Mesenchymal stem cell (in vitro differentiated cells and primary cell): ENCODE measurements around the gene UBE2I.

Experiments used
- DNase-seq: peaks from one replicate; pipeline ENCODE4 v3.0.0-alpha.2; 2013
- H2AFZ ChIP-seq: one replicate; pipeline ENCODE4 v1.6.1; 2013; ENCODE audit warnings: low read depth, mild to moderate bottlenecking, control low read depth, inconsistent platforms, low read length, moderate library complexity
- H2AK5ac ChIP-seq: 2 replicates; pipeline ENCODE4 v1.6.1; 2013; ENCODE audit warnings: low read length, moderate library complexity, mild to moderate bottlenecking, inconsistent platforms; ENCODE audit not compliant: severe bottlenecking
- H2BK120ac ChIP-seq: one replicate; pipeline ENCODE4 v1.6.1; 2013; ENCODE audit warnings: low read depth, mild to moderate bottlenecking, inconsistent platforms, low read length, moderate library complexity
- H2BK12ac ChIP-seq, 2 experiments: one replicate each; pipeline ENCODE4 v1.6.1; 2013; ENCODE audit warnings: inconsistent platforms in 2 of 2, low read length in 2 of 2, mild to moderate bottlenecking in 2 of 2, moderate library complexity in 2 of 2, control low read depth in 1 of 2
- H2BK15ac ChIP-seq: one replicate; pipeline ENCODE4 v1.6.1; 2013; ENCODE audit warnings: mild to moderate bottlenecking, low read depth, inconsistent platforms; ENCODE audit not compliant: poor library complexity, severe bottlenecking
- H2BK5ac ChIP-seq: 2 replicates; pipeline ENCODE4 v1.6.1; 2013; ENCODE audit warnings: low read depth, mild to moderate bottlenecking, low read length, control low read depth, inconsistent platforms; ENCODE audit not compliant: poor library complexity, severe bottlenecking
- H3K14ac ChIP-seq, 2 experiments: one replicate each; pipeline ENCODE4 v1.6.1; 2013; ENCODE audit warnings: inconsistent platforms in 2 of 2, low read length in 2 of 2, control low read depth in 1 of 2, mild to moderate bottlenecking in 1 of 2, moderate library complexity in 1 of 2
- H3K18ac ChIP-seq, 2 experiments: one replicate each; pipeline ENCODE4 v1.6.1; 2013; ENCODE audit warnings: inconsistent platforms in 2 of 2, low read length in 2 of 2, control low read depth in 1 of 2, low read depth in 1 of 2, mild to moderate bottlenecking in 1 of 2
- H3K23ac ChIP-seq, 2 experiments: one replicate each; pipeline ENCODE4 v1.6.1; 2013; ENCODE audit warnings: inconsistent platforms in 2 of 2, low read length in 2 of 2, mild to moderate bottlenecking in 2 of 2, moderate library complexity in 2 of 2, control low read depth in 1 of 2
- H3K27ac ChIP-seq: 2 replicates; pipeline ENCODE4 v1.5.1; 2013; ENCODE audit warnings: mild to moderate bottlenecking, moderate library complexity, low read length, control low read depth, inconsistent platforms; ENCODE audit not compliant: poor library complexity, severe bottlenecking
- H3K27me3 ChIP-seq, 2 experiments: 2 replicates each; pipeline versions ENCODE4 v1.6.1 to v1.7.0; 2013; ENCODE audit warnings: low read length in 2 of 2, mild to moderate bottlenecking in 2 of 2, moderate library complexity in 2 of 2, control low read depth in 1 of 2, inconsistent platforms in 1 of 2; ENCODE audit not compliant: control insufficient read depth in 1 of 2, insufficient read depth in 1 of 2
- H3K36me3 ChIP-seq, 2 experiments: 2 replicates each; pipeline versions ENCODE4 v1.6.1 to v1.7.0; 2013; ENCODE audit warnings: low read length in 2 of 2, control low read depth in 1 of 2, inconsistent platforms in 1 of 2, low read depth in 1 of 2, mild to moderate bottlenecking in 1 of 2; ENCODE audit not compliant: insufficient read depth in 2 of 2, control insufficient read depth in 1 of 2
- H3K4ac ChIP-seq, 2 experiments: one replicate each; pipeline ENCODE4 v1.6.1; 2013; ENCODE audit warnings: inconsistent platforms in 2 of 2, low read length in 2 of 2, mild to moderate bottlenecking in 2 of 2, moderate library complexity in 2 of 2, control low read depth in 1 of 2, low read depth in 1 of 2
- H3K4me1 ChIP-seq: 2 replicates; pipeline ENCODE4 v1.6.1; 2013; ENCODE audit warnings: low read depth, low read length, control low read depth; ENCODE audit not compliant: control insufficient read depth, insufficient read depth
- H3K4me2 ChIP-seq: 2 replicates; pipeline ENCODE4 v1.6.1; 2013; ENCODE audit warnings: low read length, mild to moderate bottlenecking, inconsistent platforms; ENCODE audit not compliant: poor library complexity, severe bottlenecking
- H3K4me3 ChIP-seq, 2 experiments: 2 replicates each; pipeline versions ENCODE4 v1.5.1 to v1.7.0; 2013; ENCODE audit warnings: low read length in 2 of 2, mild to moderate bottlenecking in 2 of 2, control low read depth in 1 of 2, low read depth in 1 of 2; ENCODE audit not compliant: insufficient read depth in 1 of 2
- H3K79me1 ChIP-seq: replicated peaks from 2 replicates; pipeline ENCODE4 v1.6.1; 2013; ENCODE audit warnings: mild to moderate bottlenecking, control low read depth, low read length, inconsistent platforms; ENCODE audit not compliant: poor library complexity, severe bottlenecking
- H3K9ac ChIP-seq: 2 replicates; pipeline ENCODE4 v1.7.0; 2013; ENCODE audit warnings: mild to moderate bottlenecking, low read length, moderate library complexity
- H3K9me3 ChIP-seq: 2 replicates; pipeline ENCODE4 v1.7.0; 2013; ENCODE audit warnings: mild to moderate bottlenecking, low read length; ENCODE audit not compliant: control insufficient read depth
- H4K8ac ChIP-seq: one replicate; pipeline ENCODE4 v1.6.1; 2013; ENCODE audit warnings: inconsistent platforms, mild to moderate bottlenecking, low read length, moderate library complexity
- H4K91ac ChIP-seq: one replicate; pipeline ENCODE4 v1.6.1; 2013; ENCODE audit warnings: mild to moderate bottlenecking, low read length, inconsistent platforms
- WGBS: methylation state at CpG from one replicate; pipeline ENCODE4 v1.1.7; 2013; ENCODE audit warnings: mixed read lengths; 5-methylcytosine and 5-hydroxymethylcytosine counted together

Gene UBE2I

DNA sequence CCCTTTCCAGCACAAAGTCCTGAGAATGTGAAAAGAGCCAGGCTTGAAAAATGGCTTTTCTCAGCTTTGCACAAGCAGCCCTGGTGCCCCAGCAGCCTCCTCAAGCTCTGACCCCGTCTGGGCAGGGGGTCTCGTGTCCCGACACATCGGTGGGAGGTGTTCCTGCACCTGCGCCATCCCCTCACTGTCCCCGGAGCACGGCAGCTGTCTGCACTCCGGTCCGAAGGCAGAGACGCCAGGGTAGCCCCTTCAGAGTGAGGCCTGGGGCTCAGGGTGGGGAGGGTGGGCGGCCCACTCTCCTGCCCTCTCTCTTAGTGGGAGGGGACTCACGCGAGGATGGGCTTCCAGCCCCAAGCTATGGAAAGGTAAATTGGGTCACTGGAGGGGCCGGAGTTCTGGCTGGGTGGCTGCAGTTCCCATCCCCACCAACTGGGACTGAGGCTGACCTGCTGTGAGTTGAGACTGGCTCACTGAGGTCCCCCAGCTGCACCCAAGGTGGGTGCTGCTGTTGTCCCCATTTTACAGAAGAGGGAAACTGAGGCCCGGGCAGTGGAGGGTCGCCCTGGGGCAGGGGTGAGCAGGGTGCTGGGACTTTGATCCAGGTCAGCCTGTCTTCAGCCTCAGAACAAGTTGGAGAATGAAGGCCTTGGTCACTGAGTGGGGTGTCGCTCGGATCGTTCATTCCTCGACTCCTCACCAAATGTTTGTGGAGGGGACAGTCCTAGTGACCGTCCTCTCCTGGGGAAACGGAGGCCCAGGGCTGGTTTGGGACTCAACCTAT, 21.7 kb downstream of the UBE2I start:
- H2BK5ac ChIP-seq = no peak overlapping the region
- peaks cover 27% of the 10 kb centered on the region for H3K4me1 ChIP-seq
- H3K27me3 ChIP-seq = peaks cover 54 to 55% of the 10 kb centered on the region in 2 experiments
- peak overlapping the region; percentile 96 for H4K8ac ChIP-seq
- no peak overlapping the region for H3K27ac ChIP-seq
- no peak overlapping the region for H3K9ac ChIP-seq
- peak overlapping the region; percentile 83 for H4K91ac ChIP-seq
- H2BK12ac ChIP-seq = peak overlapping the region; percentile 79 to 87
- H3K4me2 ChIP-seq = peak overlapping the region; percentile 24
- no peaks in the 10 kb centered on the region for H3K9me3 ChIP-seq
- DNase-seq = no peak
- peak overlapping the region; percentile 99 for H2BK15ac ChIP-seq
- peak overlapping the region; percentile 86 for H2BK120ac ChIP-seq
- H3K36me3 ChIP-seq = peaks cover 0 to 15% of the 10 kb centered on the region in 2 experiments
- H2AFZ ChIP-seq = no peak overlapping the region
- H3K4ac ChIP-seq = peak overlapping the region; percentile 71 to 93
- H3K18ac ChIP-seq = peak overlapping the region; percentile 44 to 84
- 68% methylated on average over 22 of the region's 22 CpGs for WGBS
- H3K23ac ChIP-seq = no peak overlapping the region
- H3K79me1 ChIP-seq = peaks cover 1% of the 10 kb centered on the region
- H2AK5ac ChIP-seq = no peak overlapping the region
- H3K4me3 ChIP-seq = no peak overlapping the region
- H3K14ac ChIP-seq = no peak overlapping the region

DNA sequence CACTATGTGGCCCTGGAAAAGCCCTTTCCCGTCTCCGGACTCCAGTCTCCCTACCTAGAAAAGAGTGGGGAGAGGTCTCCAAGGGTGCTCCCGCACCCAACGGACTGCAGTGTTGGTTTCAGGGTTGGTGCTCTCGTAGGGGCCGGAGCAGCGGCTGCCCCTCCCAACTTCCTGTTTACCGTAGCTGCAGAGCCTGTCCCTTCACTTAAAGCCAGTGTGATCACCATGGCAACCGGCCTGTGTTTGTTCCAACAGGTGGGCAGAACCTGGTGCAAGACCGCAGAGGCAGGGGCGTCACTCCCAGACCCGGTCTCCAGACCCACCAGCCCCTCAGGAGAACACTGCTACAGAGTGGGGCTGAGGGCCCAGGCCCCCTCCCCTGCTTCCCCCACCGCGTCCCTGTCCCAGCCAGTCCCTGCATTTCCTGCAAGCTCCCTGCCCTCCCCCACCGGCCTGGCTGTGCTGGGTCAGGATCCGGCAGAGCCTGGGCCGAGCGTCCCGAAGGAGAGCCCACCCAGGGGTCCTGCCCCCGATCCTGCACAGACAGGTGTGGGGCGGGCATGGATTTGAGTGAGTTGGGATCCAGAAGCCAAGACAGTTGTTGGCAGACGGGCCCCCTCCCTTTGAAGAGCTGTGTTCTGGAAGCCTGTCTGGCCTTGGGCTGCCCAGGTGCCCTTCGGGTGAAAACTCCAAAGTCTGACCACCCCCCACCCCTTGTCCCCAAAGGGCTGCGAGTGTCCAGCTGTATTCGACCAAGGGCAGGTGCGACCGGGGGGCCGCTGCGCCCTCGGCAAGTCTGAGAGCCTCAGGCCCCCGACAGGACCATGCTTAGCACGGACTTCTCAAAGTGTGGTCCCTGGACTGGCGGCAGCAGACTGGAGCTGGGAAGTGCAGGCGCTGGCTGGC, 22.5 kb downstream of the UBE2I start:
- Histone ChIP-seq H2BK15ac (peak overlapping the region; percentile 70), H3K4me1 (peaks cover 27% of the 10 kb centered on the region), H3K27me3 (peaks cover 62 to 63% of the 10 kb centered on the region in 2 experiments), H2AK5ac (no peak overlapping the region), H2BK5ac (no peak overlapping the region), H3K9me3 (no peaks in the 10 kb centered on the region), H3K27ac (no peak overlapping the region), H3K36me3 (peaks cover 0 to 9% of the 10 kb centered on the region in 2 experiments), H3K9ac (no peak overlapping the region), H4K91ac (peak overlapping the region; percentile 83), H3K4me3 (no peak overlapping the region), H3K14ac (no peak overlapping the region), H3K79me1 (no peaks in the 10 kb centered on the region), H2AFZ (no peak overlapping the region), H3K4ac (peak overlapping the region; percentile 71 to 93), H3K23ac (no peak overlapping the region), H4K8ac (peak overlapping the region; percentile 96), H3K4me2 (peak overlapping the region; percentile 24), H3K18ac (peak overlapping the region; percentile 44 to 90), H2BK12ac (peak overlapping the region; percentile 79 to 87), H2BK120ac (peak overlapping the region; percentile 86)
- WGBS = 6% methylated on average over 33 of the region's 34 CpGs
- peak; percentile 93 for DNase-seq

DNA sequence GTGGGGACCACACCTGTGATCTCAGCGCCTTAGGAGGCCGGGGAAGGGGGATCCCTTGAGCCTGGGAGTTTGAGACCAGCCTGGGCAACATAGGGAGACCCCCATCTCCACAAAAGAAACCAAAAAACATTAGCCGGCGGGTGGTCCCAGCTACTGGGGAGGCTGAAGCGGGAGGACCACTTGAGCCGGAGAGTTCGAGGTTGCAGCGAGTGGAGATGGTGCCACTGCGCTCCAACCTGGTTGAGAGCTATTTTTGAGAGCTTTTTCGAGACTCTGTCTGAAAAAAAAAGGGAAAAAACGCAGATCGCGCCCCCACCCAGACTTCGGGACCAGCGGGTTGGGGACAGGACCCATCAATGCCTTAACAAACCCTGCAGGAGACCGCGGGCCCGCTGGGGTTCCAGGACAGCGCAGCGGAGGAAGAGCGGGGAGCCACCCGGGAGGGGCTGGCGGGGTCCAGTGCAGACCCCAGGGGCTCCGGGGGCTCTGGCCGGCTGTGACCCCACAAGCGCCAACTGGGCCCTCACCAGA, 23.2 kb downstream of the UBE2I start:
- Histone ChIP-seq H4K91ac (peak overlapping the region; percentile 83), H2AK5ac (no peak overlapping the region), H3K9ac (no peak overlapping the region), H3K27me3 (peaks cover 66 to 69% of the 10 kb centered on the region in 2 experiments), H4K8ac (peak overlapping the region; percentile 73), H3K14ac (no peak overlapping the region), H2BK12ac (peak overlapping the region in 1 of 2 experiments; percentile 29), H3K79me1 (no peaks in the 10 kb centered on the region), H3K18ac (peak overlapping the region; percentile 44 to 74), H3K4me1 (peaks cover 27% of the 10 kb centered on the region), H3K4ac (peak overlapping the region; percentile 60 to 77), H3K9me3 (no peaks in the 10 kb centered on the region), H2AFZ (peak overlapping the region; percentile 15), H3K36me3 (peaks cover 0 to 2% of the 10 kb centered on the region in 2 experiments), H3K4me2 (no peak overlapping the region), H2BK120ac (peak overlapping the region; percentile 74), H3K23ac (no peak overlapping the region), H2BK15ac (peak overlapping the region; percentile 95), H2BK5ac (no peak overlapping the region), H3K4me3 (no peak overlapping the region), H3K27ac (no peak overlapping the region)
- 19% methylated on average over 23 of the region's 26 CpGs for WGBS
- no peak for DNase-seq
